ENCODE data around the gene AOAH. TPM values are rescaled to one million over a fixed set of nuclear protein-coding genes. Genes with fewer than 3 reads are reported as not detected.

Gene AOAH
- total RNA-seq, 4 donors from 2014 or later: 0.93 to 20.5 (median 9.9) TPM

- H3K9me3 ChIP-seq: no peaks in the 10 kb centered on the region
- H3K36me3 ChIP-seq: no peaks in the 10 kb centered on the region
- ATAC-seq: no peak
- no peaks in the 10 kb centered on the region for H3K27me3 ChIP-seq
- TF ChIP-seq EP300 (IDR thresholded peaks at IDR 0.05): no peak
- TF ChIP-seq POLR2A (IDR thresholded peaks at IDR 0.05): no peak
- no peak for TF ChIP-seq CTCF (IDR thresholded peaks at IDR 0.05)
- no peak for TF ChIP-seq POLR2AphosphoS5 (IDR thresholded peaks at IDR 0.05)
- no peak overlapping the region for H3K27ac ChIP-seq
- WGBS, 2 donors (ENCODE audit: low coverage in 1 of 2): 93 to 96% methylated on average over 4 of the region's 4 CpGs
- H3K4me1 ChIP-seq: no peaks in the 10 kb centered on the region
- no peak overlapping the region for H3K4me3 ChIP-seq
Measured at GRCh38 chr7:36683695-36684357, 40.5 kb downstream of the AOAH start.

- no peak overlapping the region for H3K27ac ChIP-seq
- no peaks in the 10 kb centered on the region for H3K36me3 ChIP-seq
- no peak for ATAC-seq
- 93 to 100% methylated on average over 1 of the region's 1 CpG for WGBS, 2 donors (ENCODE audit: low coverage in 1 of 2)
- H3K4me3 ChIP-seq: no peak overlapping the region
- TF ChIP-seq POLR2AphosphoS5 (IDR thresholded peaks at IDR 0.05): no peak
- no peak for TF ChIP-seq EP300 (IDR thresholded peaks at IDR 0.05)
- TF ChIP-seq POLR2A (IDR thresholded peaks at IDR 0.05): no peak
- no peak for TF ChIP-seq CTCF (IDR thresholded peaks at IDR 0.05)
- H3K27me3 ChIP-seq: no peaks in the 10 kb centered on the region
- H3K4me1 ChIP-seq: no peaks in the 10 kb centered on the region
- H3K9me3 ChIP-seq: no peaks in the 10 kb centered on the region
Measured at GRCh38 chr7:36683111-36683510, 41.2 kb downstream of the AOAH start.

- Histone ChIP-seq H3K4me3 (no peak overlapping the region), H3K4me1 (no peaks in the 10 kb centered on the region), H3K9me3 (no peaks in the 10 kb centered on the region), H3K27ac (no peak overlapping the region), H3K27me3 (no peaks in the 10 kb centered on the region), H3K36me3 (no peaks in the 10 kb centered on the region)
- no peak for ATAC-seq
- WGBS, 2 donors (ENCODE audit: low coverage in 1 of 2): 67 to 85% methylated on average over 2 of the region's 2 CpGs
- TF ChIP-seq CTCF (IDR thresholded peaks at IDR 0.05) (no peak), EP300 (IDR thresholded peaks at IDR 0.05) (no peak), POLR2AphosphoS5 (IDR thresholded peaks at IDR 0.05) (no peak), POLR2A (IDR thresholded peaks at IDR 0.05) (no peak)
Measured at GRCh38 chr7:36682102-36682501, 42.2 kb downstream of the AOAH start.

GRCh38 chr7:36677769-36678437 lies 46.4 kb downstream of the AOAH start:
- no peaks in the 10 kb centered on the region for H3K36me3 ChIP-seq
- H3K4me1 ChIP-seq: no peaks in the 10 kb centered on the region
- 81 to 100% methylated on average over 2 of the region's 2 CpGs for WGBS, 2 donors (ENCODE audit: low coverage in 1 of 2)
- ATAC-seq: no peak
- TF ChIP-seq CTCF (IDR thresholded peaks at IDR 0.05) (no peak), POLR2A (IDR thresholded peaks at IDR 0.05) (no peak), POLR2AphosphoS5 (IDR thresholded peaks at IDR 0.05) (no peak), EP300 (IDR thresholded peaks at IDR 0.05) (no peak)
- no peak overlapping the region for H3K27ac ChIP-seq
- H3K4me3 ChIP-seq: no peak overlapping the region
- H3K27me3 ChIP-seq: no peaks in the 10 kb centered on the region
- H3K9me3 ChIP-seq: no peaks in the 10 kb centered on the region

- no peaks in the 10 kb centered on the region for H3K4me1 ChIP-seq
- H3K27ac ChIP-seq: no peak overlapping the region
- ATAC-seq: no peak
- no peaks in the 10 kb centered on the region for H3K36me3 ChIP-seq
- TF ChIP-seq CTCF (IDR thresholded peaks at IDR 0.05): no peak
- no peak for TF ChIP-seq POLR2AphosphoS5 (IDR thresholded peaks at IDR 0.05)
- no peak for TF ChIP-seq EP300 (IDR thresholded peaks at IDR 0.05)
- no peak for TF ChIP-seq POLR2A (IDR thresholded peaks at IDR 0.05)
- H3K27me3 ChIP-seq: no peaks in the 10 kb centered on the region
- no peaks in the 10 kb centered on the region for H3K9me3 ChIP-seq
- no peak overlapping the region for H3K4me3 ChIP-seq
- 88 to 91% methylated on average over 5 to 6 of the region's 6 CpGs for WGBS, 2 donors (ENCODE audit: low coverage in 1 of 2)
Measured at GRCh38 chr7:36673703-36674102, 50.6 kb downstream of the AOAH start.
